ENCODE data around the gene PALLD.

DNA sequence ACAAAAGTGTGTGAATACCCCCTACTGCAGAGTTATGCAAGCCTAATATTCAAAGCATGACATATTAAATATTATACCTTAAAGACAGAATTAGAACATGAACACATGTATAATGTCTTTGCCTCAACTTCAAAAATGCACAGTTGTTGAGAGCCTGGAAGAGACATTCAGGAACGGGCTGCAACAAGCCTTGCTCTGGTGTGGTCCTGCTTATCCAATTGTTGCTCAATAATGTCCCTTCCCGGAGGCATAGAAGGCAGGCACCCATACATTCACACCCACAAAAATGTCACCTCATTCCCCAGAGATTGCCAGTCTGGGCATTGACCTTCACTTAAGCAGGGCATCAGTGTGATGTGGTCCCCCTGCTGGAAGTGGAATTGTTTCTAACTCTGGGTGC, 274.4 kb downstream of the PALLD start:
- TF ChIP-seq, protein P1, sequence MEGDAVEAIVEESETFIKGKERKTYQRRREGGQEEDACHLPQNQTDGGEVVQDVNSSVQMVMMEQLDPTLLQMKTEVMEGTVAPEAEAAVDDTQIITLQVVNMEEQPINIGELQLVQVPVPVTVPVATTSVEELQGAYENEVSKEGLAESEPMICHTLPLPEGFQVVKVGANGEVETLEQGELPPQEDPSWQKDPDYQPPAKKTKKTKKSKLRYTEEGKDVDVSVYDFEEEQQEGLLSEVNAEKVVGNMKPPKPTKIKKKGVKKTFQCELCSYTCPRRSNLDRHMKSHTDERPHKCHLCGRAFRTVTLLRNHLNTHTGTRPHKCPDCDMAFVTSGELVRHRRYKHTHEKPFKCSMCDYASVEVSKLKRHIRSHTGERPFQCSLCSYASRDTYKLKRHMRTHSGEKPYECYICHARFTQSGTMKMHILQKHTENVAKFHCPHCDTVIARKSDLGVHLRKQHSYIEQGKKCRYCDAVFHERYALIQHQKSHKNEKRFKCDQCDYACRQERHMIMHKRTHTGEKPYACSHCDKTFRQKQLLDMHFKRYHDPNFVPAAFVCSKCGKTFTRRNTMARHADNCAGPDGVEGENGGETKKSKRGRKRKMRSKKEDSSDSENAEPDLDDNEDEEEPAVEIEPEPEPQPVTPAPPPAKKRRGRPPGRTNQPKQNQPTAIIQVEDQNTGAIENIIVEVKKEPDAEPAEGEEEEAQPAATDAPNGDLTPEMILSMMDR (IDR thresholded peaks at IDR 0.05): no peak
- TF ChIP-seq POLR2AphosphoS5 (IDR thresholded peaks at IDR 0.05): no peak
- no peak for TF ChIP-seq POLR2A (IDR thresholded peaks at IDR 0.05)

All from suprapubic skin (tissue), 4 donors.